ENCODE data around the gene BIRC7.

The BIRC7 gene

GRCh38 chr20:63224412-63225081, 11.2 kb upstream of the BIRC7 start:
- Histone ChIP-seq H3K36me3 (ENCODE audit: control insufficient read depth in 2 of 2, insufficient read depth in 2 of 2, low read length in 2 of 2) (no peaks in the 10 kb centered on the region), H3K9ac (ENCODE audit: low read depth in 1 of 2, low read length in 2 of 2) (no peak overlapping the region), H3K4me3 (ENCODE audit: low read length in 2 of 2) (no peak overlapping the region), H3K4me1 (ENCODE audit: control insufficient read depth in 2 of 2, insufficient read depth in 2 of 2, low read length in 2 of 2) (no peaks in the 10 kb centered on the region), H3K27me3 (ENCODE audit: control insufficient read depth in 2 of 2, insufficient read depth in 2 of 2, low read length in 2 of 2) (peaks cover 0 to 5% of the 10 kb centered on the region in 2 donors), H3K27ac (ENCODE audit: low read depth in 2 of 2, low read length in 2 of 2) (no peak overlapping the region), H3K9me3 (ENCODE audit: control insufficient read depth in 2 of 2, low read length in 2 of 2) (no peaks in the 10 kb centered on the region)

DNA sequence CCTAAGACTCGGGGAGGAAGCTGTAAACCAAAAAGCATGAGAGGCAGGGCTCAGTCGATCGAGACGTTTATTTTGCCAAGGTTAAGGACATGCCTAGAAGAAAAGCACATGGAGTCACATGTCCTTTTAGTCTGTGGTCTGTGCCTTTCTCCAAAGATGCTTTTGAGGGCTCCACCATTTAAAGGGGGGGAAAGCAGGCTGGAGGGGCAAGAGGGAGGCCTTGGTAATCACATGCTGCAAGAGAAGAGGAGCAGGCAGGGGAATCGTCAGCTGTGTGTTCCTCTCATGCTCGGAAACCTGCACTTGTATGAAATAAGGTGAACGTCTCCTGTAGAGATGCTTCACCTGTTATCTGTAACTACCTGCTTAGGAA, 10.6 kb upstream of the BIRC7 start:
- Histone ChIP-seq H3K27ac (ENCODE audit: low read depth in 2 of 2, low read length in 2 of 2) (no peak overlapping the region), H3K9ac (ENCODE audit: low read depth in 1 of 2, low read length in 2 of 2) (no peak overlapping the region), H3K9me3 (ENCODE audit: control insufficient read depth in 2 of 2, low read length in 2 of 2) (no peaks in the 10 kb centered on the region), H3K27me3 (ENCODE audit: control insufficient read depth in 2 of 2, insufficient read depth in 2 of 2, low read length in 2 of 2) (peaks cover 0 to 8% of the 10 kb centered on the region in 2 donors), H3K36me3 (ENCODE audit: control insufficient read depth in 2 of 2, insufficient read depth in 2 of 2, low read length in 2 of 2) (no peaks in the 10 kb centered on the region), H3K4me3 (ENCODE audit: low read length in 2 of 2) (no peak overlapping the region), H3K4me1 (ENCODE audit: control insufficient read depth in 2 of 2, insufficient read depth in 2 of 2, low read length in 2 of 2) (no peaks in the 10 kb centered on the region)

DNA sequence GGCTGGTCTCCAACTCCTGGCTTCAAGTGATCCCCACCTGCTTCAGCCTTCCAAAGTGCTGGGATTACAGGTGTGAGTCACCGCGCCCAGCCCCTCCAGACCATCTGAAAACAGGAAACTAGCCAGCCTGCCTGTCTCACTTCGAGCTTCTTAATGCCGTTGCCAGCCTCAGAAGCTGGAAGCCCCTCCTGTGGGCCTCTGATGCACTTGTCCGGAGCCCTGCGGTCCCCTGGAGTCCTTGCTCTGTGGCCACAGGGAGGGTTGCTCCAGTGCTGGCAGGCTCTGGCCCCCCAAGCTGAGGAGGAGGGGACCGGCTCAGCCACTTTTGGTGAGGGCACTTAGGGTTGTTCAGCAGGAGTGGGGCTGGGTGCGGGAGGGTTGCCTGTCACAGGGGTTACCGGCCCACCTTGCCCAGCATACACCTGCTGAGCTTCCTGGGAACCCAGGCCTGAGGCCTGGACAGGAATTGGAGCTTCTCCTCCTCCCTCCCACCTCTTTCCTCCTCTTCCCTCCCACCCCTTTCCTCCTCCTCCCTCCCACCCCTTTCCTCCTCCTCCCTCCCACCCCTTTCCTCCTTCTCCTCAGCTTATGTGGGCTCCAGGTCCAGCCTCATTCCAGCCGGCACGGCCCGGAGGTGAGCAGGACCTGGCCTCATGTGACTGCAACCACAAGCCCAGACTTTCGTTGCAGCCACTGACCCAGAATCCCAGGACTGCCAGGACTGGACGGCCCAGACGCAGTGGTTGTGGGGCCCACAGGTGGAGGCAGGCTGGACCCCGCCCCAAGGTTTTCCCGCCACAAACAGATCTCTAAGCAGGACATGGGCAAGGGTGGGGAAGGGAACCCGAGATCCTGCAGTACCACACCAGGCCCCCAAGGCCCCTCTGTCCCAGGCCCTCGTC, 9.4 kb upstream of the BIRC7 start:
- Histone ChIP-seq H3K4me3 (ENCODE audit: low read length in 2 of 2) (no peak overlapping the region), H3K27me3 (ENCODE audit: control insufficient read depth in 2 of 2, insufficient read depth in 2 of 2, low read length in 2 of 2) (peaks cover 5 to 11% of the 10 kb centered on the region in 2 donors), H3K9ac (ENCODE audit: low read depth in 1 of 2, low read length in 2 of 2) (no peak overlapping the region), H3K9me3 (ENCODE audit: control insufficient read depth in 2 of 2, low read length in 2 of 2) (no peaks in the 10 kb centered on the region), H3K4me1 (ENCODE audit: control insufficient read depth in 2 of 2, insufficient read depth in 2 of 2, low read length in 2 of 2) (no peaks in the 10 kb centered on the region), H3K27ac (ENCODE audit: low read depth in 2 of 2, low read length in 2 of 2) (no peak overlapping the region), H3K36me3 (ENCODE audit: control insufficient read depth in 2 of 2, insufficient read depth in 2 of 2, low read length in 2 of 2) (no peaks in the 10 kb centered on the region)

DNA sequence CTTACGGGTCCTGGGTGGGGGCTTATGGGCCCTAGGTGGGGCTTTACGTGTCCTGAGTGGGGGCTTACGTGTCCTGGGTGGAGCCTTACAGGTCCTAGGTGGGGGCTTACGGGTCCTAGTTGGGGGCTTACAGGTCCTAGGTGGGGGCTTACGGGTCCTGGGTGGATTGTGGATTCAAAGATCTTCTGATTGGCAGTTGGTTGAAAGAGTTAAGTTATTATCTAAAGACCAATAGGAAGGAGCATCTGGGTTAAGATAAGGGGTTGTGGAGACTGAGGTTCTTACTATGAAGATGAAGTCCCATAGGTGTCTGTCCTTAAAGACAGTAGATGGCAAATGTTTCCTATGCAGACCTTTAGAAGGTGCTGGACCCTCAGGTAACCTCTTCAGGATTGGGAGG, 8.4 kb upstream of the BIRC7 start:
- Histone ChIP-seq H3K27me3 (ENCODE audit: control insufficient read depth in 2 of 2, insufficient read depth in 2 of 2, low read length in 2 of 2) (peaks cover 5 to 11% of the 10 kb centered on the region in 2 donors), H3K4me3 (ENCODE audit: low read length in 2 of 2) (no peak overlapping the region)

GRCh38 chr20:63228806-63229205, 6.9 kb upstream of the BIRC7 start:
- Histone ChIP-seq H3K27ac (ENCODE audit: low read depth in 2 of 2, low read length in 2 of 2) (no peak overlapping the region), H3K4me3 (ENCODE audit: low read length in 2 of 2) (no peak overlapping the region), H3K9ac (ENCODE audit: low read depth in 1 of 2, low read length in 2 of 2) (no peak overlapping the region), H3K27me3 (ENCODE audit: control insufficient read depth in 2 of 2, insufficient read depth in 2 of 2, low read length in 2 of 2) (peaks cover 5 to 11% of the 10 kb centered on the region in 2 donors), H3K9me3 (ENCODE audit: control insufficient read depth in 2 of 2, low read length in 2 of 2) (no peaks in the 10 kb centered on the region), H3K4me1 (ENCODE audit: control insufficient read depth in 2 of 2, insufficient read depth in 2 of 2, low read length in 2 of 2) (no peaks in the 10 kb centered on the region), H3K36me3 (ENCODE audit: control insufficient read depth in 2 of 2, insufficient read depth in 2 of 2, low read length in 2 of 2) (no peaks in the 10 kb centered on the region)

More for the DNA sequence above, 8.4 kb upstream of the BIRC7 start:
- Histone ChIP-seq H3K36me3 (ENCODE audit: control insufficient read depth in 2 of 2, insufficient read depth in 2 of 2, low read length in 2 of 2) (no peaks in the 10 kb centered on the region), H3K9ac (ENCODE audit: low read depth in 1 of 2, low read length in 2 of 2) (no peak overlapping the region), H3K27ac (ENCODE audit: low read depth in 2 of 2, low read length in 2 of 2) (no peak overlapping the region), H3K9me3 (ENCODE audit: control insufficient read depth in 2 of 2, low read length in 2 of 2) (no peaks in the 10 kb centered on the region), H3K4me1 (ENCODE audit: control insufficient read depth in 2 of 2, insufficient read depth in 2 of 2, low read length in 2 of 2) (no peaks in the 10 kb centered on the region)

DNA sequence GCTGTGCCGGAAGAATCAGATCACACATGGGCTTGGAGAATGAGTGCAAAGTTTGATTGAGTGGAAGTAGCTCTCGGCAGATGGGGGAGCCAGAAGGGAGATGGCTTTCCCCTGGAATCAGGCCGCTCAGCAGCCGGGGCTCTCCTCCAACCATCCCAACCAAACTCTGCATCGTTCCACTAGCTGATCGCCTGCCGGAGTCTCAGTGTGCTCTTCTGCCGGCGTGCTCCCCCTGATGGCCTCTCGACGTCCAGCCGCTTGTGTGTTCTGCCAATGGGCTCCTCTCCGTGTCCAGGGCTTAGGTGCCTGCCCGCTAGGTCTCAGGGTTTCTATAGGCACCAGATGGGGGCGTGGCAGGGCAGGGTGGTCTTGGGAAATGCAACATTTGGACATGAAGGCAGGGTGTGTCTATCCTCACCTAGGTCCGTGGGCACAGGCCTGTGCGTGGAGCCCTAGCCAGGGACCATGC, 4.9 kb upstream of the BIRC7 start:
- peaks cover 5 to 11% of the 10 kb centered on the region in 2 donors for H3K27me3 ChIP-seq (ENCODE audit: control insufficient read depth in 2 of 2, insufficient read depth in 2 of 2, low read length in 2 of 2)
- no peaks in the 10 kb centered on the region for H3K9me3 ChIP-seq (ENCODE audit: control insufficient read depth in 2 of 2, low read length in 2 of 2)
- H3K27ac ChIP-seq (ENCODE audit: low read depth in 2 of 2, low read length in 2 of 2), result no peak overlapping the region
- no peaks in the 10 kb centered on the region for H3K36me3 ChIP-seq (ENCODE audit: control insufficient read depth in 2 of 2, insufficient read depth in 2 of 2, low read length in 2 of 2)
- no peaks in the 10 kb centered on the region for H3K4me1 ChIP-seq (ENCODE audit: control insufficient read depth in 2 of 2, insufficient read depth in 2 of 2, low read length in 2 of 2)
- no peak overlapping the region for H3K4me3 ChIP-seq (ENCODE audit: low read length in 2 of 2)
- no peak overlapping the region for H3K9ac ChIP-seq (ENCODE audit: low read depth in 1 of 2, low read length in 2 of 2)

DNA sequence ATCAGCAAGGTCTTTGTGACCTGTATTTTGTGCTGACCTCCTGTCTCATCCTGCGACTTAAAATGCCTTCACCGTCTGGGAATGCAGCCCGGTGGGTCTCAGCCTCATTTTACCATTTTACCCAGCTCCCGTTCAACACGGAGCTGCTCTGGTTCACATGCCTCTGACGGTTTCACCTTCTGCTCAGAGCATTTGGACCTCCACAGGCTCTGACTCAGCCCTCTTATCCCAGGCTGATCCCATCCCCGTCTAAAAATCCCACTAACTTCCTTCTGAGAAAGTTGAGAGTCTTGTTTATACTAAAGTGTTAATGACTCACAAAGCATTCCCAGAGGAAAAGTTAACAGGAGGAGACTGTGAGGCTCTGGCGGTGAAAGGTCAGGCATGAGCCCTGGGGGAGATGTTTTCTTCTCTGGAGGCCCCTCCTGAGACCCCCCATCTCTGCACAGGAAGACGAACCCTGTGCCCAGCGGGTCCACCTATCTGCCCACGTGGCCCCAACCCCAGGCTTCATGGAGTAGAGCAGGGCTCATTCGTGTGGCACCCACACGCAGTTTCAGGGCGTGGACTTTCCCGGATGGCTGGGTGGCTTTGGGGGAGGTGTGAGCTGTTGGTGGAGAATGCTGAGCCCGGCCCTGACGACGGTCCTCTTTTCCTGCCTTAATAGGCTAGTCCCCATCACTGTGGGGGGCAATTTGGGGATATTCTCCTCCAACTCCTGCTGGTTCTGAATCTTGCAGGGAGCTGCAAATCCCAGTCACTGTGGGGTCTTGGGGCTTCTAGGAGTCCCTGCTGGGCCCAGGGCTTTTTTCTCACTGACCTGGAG, 3.3 kb upstream of the BIRC7 start:
- Histone ChIP-seq H3K36me3 (ENCODE audit: control insufficient read depth in 2 of 2, insufficient read depth in 2 of 2, low read length in 2 of 2) (no peaks in the 10 kb centered on the region), H3K9ac (ENCODE audit: low read depth in 1 of 2, low read length in 2 of 2) (no peak overlapping the region), H3K4me3 (ENCODE audit: low read length in 2 of 2) (no peak overlapping the region), H3K27me3 (ENCODE audit: control insufficient read depth in 2 of 2, insufficient read depth in 2 of 2, low read length in 2 of 2) (peaks cover 5 to 11% of the 10 kb centered on the region in 2 donors), H3K4me1 (ENCODE audit: control insufficient read depth in 2 of 2, insufficient read depth in 2 of 2, low read length in 2 of 2) (no peaks in the 10 kb centered on the region), H3K9me3 (ENCODE audit: control insufficient read depth in 2 of 2, low read length in 2 of 2) (no peaks in the 10 kb centered on the region), H3K27ac (ENCODE audit: low read depth in 2 of 2, low read length in 2 of 2) (no peak overlapping the region)

GRCh38 chr20:63233061-63233344, 2.7 kb upstream of the BIRC7 start:
- H3K27ac ChIP-seq (ENCODE audit: low read depth in 2 of 2, low read length in 2 of 2), result no peak overlapping the region
- H3K4me3 ChIP-seq (ENCODE audit: low read length in 2 of 2), result no peak overlapping the region
- peaks cover 5 to 11% of the 10 kb centered on the region in 2 donors for H3K27me3 ChIP-seq (ENCODE audit: control insufficient read depth in 2 of 2, insufficient read depth in 2 of 2, low read length in 2 of 2)
- H3K9ac ChIP-seq (ENCODE audit: low read depth in 1 of 2, low read length in 2 of 2), result no peak overlapping the region
- no peaks in the 10 kb centered on the region for H3K4me1 ChIP-seq (ENCODE audit: control insufficient read depth in 2 of 2, insufficient read depth in 2 of 2, low read length in 2 of 2)
- H3K36me3 ChIP-seq (ENCODE audit: control insufficient read depth in 2 of 2, insufficient read depth in 2 of 2, low read length in 2 of 2), result no peaks in the 10 kb centered on the region
- H3K9me3 ChIP-seq (ENCODE audit: control insufficient read depth in 2 of 2, low read length in 2 of 2), result no peaks in the 10 kb centered on the region

DNA sequence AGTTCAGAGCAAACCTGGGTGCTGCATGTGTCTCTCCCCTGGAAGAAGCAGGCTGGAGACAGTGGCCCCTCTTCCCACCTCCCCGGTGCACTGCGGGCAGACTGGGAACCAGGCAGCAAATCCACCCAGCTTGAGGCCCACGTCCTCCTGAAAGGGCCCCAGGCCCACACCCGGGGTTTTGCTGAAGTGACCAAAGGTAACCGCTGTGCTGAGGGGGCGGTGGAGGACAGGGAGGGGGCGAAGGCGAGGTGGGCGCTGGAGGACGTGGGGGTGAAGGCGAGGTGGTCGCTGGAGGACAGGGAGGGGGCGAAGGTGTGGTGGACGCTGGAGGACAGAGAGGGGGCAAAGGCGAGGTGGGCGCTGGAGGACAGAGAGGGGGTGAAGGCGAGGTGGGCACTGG, 1.8 kb upstream of the BIRC7 start:
- Histone ChIP-seq H3K9ac (ENCODE audit: low read depth in 1 of 2, low read length in 2 of 2) (no peak overlapping the region), H3K36me3 (ENCODE audit: control insufficient read depth in 2 of 2, insufficient read depth in 2 of 2, low read length in 2 of 2) (no peaks in the 10 kb centered on the region), H3K27ac (ENCODE audit: low read depth in 2 of 2, low read length in 2 of 2) (no peak overlapping the region), H3K27me3 (ENCODE audit: control insufficient read depth in 2 of 2, insufficient read depth in 2 of 2, low read length in 2 of 2) (peaks cover 5 to 11% of the 10 kb centered on the region in 2 donors), H3K4me1 (ENCODE audit: control insufficient read depth in 2 of 2, insufficient read depth in 2 of 2, low read length in 2 of 2) (no peaks in the 10 kb centered on the region), H3K4me3 (ENCODE audit: low read length in 2 of 2) (no peak overlapping the region), H3K9me3 (ENCODE audit: control insufficient read depth in 2 of 2, low read length in 2 of 2) (no peaks in the 10 kb centered on the region)

Measured in mucosa of rectum (tissue), 2 donors.